Mesendoderm (in vitro differentiated cells): ENCODE measurements around the gene GPBP1.

ENCODE experiments used
- DNase-seq: peaks from one replicate; pipeline ENCODE4 v3.0.0; 2013
- H2AK5ac ChIP-seq: 2 replicates; pipeline ENCODE4 v1.6.1; 2013; ENCODE audit warnings: low read length, inconsistent platforms
- H2BK120ac ChIP-seq: 2 replicates; pipeline ENCODE4 v1.6.1; 2013; ENCODE audit warnings: low read depth, mild to moderate bottlenecking, low read length, moderate library complexity, mixed read lengths
- H2BK15ac ChIP-seq: replicated peaks from 2 replicates; pipeline ENCODE4 v1.6.1; 2013; ENCODE audit warnings: low read depth, mild to moderate bottlenecking, moderate library complexity
- H2BK5ac ChIP-seq: 2 replicates; pipeline ENCODE4 v1.6.1; 2013; ENCODE audit warnings: low read length, inconsistent platforms
- H3K18ac ChIP-seq: 2 replicates; pipeline ENCODE4 v1.6.1; 2013; ENCODE audit warnings: mild to moderate bottlenecking, low read length, mixed read lengths
- H3K23ac ChIP-seq: one replicate; pipeline ENCODE4 v1.6.1; 2013; ENCODE audit warnings: low read length
- H3K27ac ChIP-seq: 2 replicates; pipeline ENCODE4 v1.5.1; 2013; ENCODE audit warnings: low read depth, mild to moderate bottlenecking, inconsistent platforms, low read length, moderate library complexity
- H3K27me3 ChIP-seq: 2 replicates; pipeline ENCODE4 v1.6.1; 2013; ENCODE audit warnings: low read length, control low read depth, mild to moderate bottlenecking, inconsistent platforms; ENCODE audit not compliant: insufficient read depth, poor library complexity
- H3K36me3 ChIP-seq: 2 replicates; pipeline ENCODE4 v1.6.1; 2013; ENCODE audit warnings: low read length, inconsistent platforms; ENCODE audit not compliant: control insufficient read depth, insufficient read depth
- H3K4ac ChIP-seq: one replicate; pipeline ENCODE4 v1.6.1; 2013; ENCODE audit warnings: low read depth, mild to moderate bottlenecking, low read length, moderate library complexity
- H3K4me1 ChIP-seq: 2 replicates; pipeline ENCODE4 v1.6.1; 2013; ENCODE audit warnings: low read depth, low read length, inconsistent platforms; ENCODE audit not compliant: control insufficient read depth
- H3K4me2 ChIP-seq: 2 replicates; pipeline ENCODE4 v1.6.1; 2013; ENCODE audit warnings: low read length
- H3K4me3 ChIP-seq: 2 replicates; pipeline ENCODE4 v1.5.1; 2013; ENCODE audit warnings: mild to moderate bottlenecking, low read length
- H3K56ac ChIP-seq: one replicate; pipeline ENCODE4 v1.6.1; 2013; ENCODE audit warnings: low read length
- H3K79me1 ChIP-seq: 2 replicates; pipeline ENCODE4 v1.6.1; 2013; ENCODE audit warnings: low read length, inconsistent platforms
- H3K79me2 ChIP-seq: 2 replicates; pipeline ENCODE4 v1.6.1; 2013; ENCODE audit warnings: mild to moderate bottlenecking, low read length; ENCODE audit not compliant: control insufficient read depth, insufficient read depth
- H3K9ac ChIP-seq: 2 replicates; pipeline ENCODE4 v1.6.1; 2013; ENCODE audit warnings: low read length, inconsistent platforms
- H4K5ac ChIP-seq: one replicate; pipeline ENCODE4 v1.6.1; 2013; ENCODE audit warnings: low read length
- H4K8ac ChIP-seq: one replicate; pipeline ENCODE4 v1.6.1; 2013; ENCODE audit warnings: low read depth, mild to moderate bottlenecking, control low read depth, low read length, moderate library complexity
- WGBS: extraction: QIAGEN DNeasy Blood & Tissue Kit; methylation state at CpG from one replicate; pipeline ENCODE4 v1.1.7; 2013; ENCODE audit warnings: low lambda C conversion rate, missing lambda C conversion rate; ENCODE audit not compliant: insufficient coverage; ENCODE audit errors: extremely low coverage; 5-methylcytosine and 5-hydroxymethylcytosine counted together

The GPBP1 gene

DNA sequence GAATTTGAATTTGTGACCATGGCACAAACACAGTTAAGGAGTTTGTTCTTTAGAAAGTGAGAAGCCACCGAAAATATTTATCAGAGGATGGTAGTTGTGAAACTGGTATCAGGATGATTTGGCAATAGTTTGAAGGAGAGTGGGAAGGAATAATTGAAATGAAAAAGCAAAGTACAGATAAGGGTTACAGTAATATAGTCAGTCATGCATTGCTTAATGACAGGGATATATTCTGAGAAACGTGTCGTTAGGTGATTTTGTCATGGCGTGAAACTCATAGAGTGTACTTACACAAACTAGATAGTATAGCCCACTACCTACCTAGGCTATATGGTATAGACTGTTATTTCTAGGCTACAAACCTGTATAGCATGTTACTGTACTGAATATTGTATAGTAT lies 84.2 kb downstream of the GPBP1 start:
- peaks cover 2% of the 10 kb centered on the region for H3K79me1 ChIP-seq
- H3K18ac ChIP-seq = no peak overlapping the region
- H3K4me1 ChIP-seq = no peaks in the 10 kb centered on the region
- H4K5ac ChIP-seq = no peak overlapping the region
- no peak overlapping the region for H4K8ac ChIP-seq
- H2AK5ac ChIP-seq = no peak overlapping the region
- H2BK5ac ChIP-seq = no peak overlapping the region
- H3K4me3 ChIP-seq = no peak overlapping the region
- no peak overlapping the region for H3K4me2 ChIP-seq
- no peaks in the 10 kb centered on the region for H3K27me3 ChIP-seq
- H3K9ac ChIP-seq = no peak overlapping the region
- no peak overlapping the region for H2BK120ac ChIP-seq
- no peak overlapping the region for H3K27ac ChIP-seq
- H3K79me2 ChIP-seq = no peaks in the 10 kb centered on the region
- H3K56ac ChIP-seq = no peak overlapping the region
- no peaks in the 10 kb centered on the region for H3K36me3 ChIP-seq
- no peak for DNase-seq
- H3K4ac ChIP-seq = no peak overlapping the region
- H3K23ac ChIP-seq = no peak overlapping the region
- H2BK15ac ChIP-seq = no peak overlapping the region
- WGBS = no CpG with 5 or more reads among the region's 4 CpGs

DNA sequence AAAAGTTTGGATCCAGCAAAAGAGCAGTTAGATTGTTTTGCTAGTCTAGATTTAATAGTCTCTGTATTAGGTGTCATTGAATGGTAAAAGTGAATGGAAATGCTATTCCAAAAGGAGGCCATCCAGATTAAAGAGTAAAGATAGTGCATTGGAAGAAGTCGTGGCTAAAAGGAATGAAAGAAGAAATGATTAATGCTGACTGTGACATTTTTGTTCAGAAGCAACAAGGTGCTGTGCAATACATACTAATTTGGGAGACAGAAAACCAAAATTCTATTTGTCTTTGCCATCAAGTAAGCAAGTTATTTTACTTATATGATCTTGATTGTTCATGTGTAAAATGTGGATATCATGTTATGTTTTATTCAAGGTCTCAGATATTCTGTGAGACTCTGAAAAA lies 85.1 kb downstream of the GPBP1 start:
- no CpG with 5 or more reads among the region's 1 CpG for WGBS
- no peak overlapping the region for H4K5ac ChIP-seq
- H3K18ac ChIP-seq = no peak overlapping the region
- no peak overlapping the region for H2BK120ac ChIP-seq
- no peak overlapping the region for H2BK5ac ChIP-seq
- H3K4ac ChIP-seq = no peak overlapping the region
- no peaks in the 10 kb centered on the region for H3K79me2 ChIP-seq
- no peak overlapping the region for H3K27ac ChIP-seq
- H3K23ac ChIP-seq = no peak overlapping the region
- no peaks in the 10 kb centered on the region for H3K4me1 ChIP-seq
- no peak for DNase-seq
- no peak overlapping the region for H3K4me3 ChIP-seq
- no peak overlapping the region for H4K8ac ChIP-seq
- H3K9ac ChIP-seq = no peak overlapping the region
- no peak overlapping the region for H2AK5ac ChIP-seq
- no peak overlapping the region for H2BK15ac ChIP-seq
- H3K56ac ChIP-seq = no peak overlapping the region
- no peak overlapping the region for H3K4me2 ChIP-seq
- no peaks in the 10 kb centered on the region for H3K79me1 ChIP-seq
- H3K27me3 ChIP-seq = no peaks in the 10 kb centered on the region
- H3K36me3 ChIP-seq = no peaks in the 10 kb centered on the region

DNA sequence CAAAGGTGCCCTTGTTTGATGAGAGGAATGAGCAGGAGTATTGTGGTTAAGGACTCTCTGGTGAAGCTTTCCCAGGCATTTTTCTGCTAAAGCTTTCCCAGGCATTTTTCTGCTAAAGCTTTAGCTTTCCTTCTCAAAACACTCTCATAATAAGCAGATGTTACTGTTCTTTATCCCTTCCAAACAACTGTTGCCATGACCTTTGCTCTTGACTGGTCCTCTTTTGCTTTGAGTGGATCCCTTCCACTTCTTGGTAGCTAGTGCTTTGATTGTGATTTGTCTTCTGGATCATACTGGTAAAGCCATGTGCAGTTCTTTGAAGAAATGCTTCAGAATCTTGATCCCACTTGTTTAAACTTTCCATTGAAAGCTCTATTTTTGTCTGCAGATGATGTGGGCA lies 85.8 kb downstream of the GPBP1 start:
- Histone ChIP-seq H2AK5ac (no peak overlapping the region), H2BK120ac (no peak overlapping the region), H3K4me1 (no peaks in the 10 kb centered on the region), H2BK5ac (no peak overlapping the region), H2BK15ac (no peak overlapping the region), H3K36me3 (no peaks in the 10 kb centered on the region), H3K27me3 (no peaks in the 10 kb centered on the region), H3K27ac (no peak overlapping the region), H3K18ac (no peak overlapping the region), H3K4me3 (no peak overlapping the region), H3K23ac (no peak overlapping the region), H3K4me2 (no peak overlapping the region), H3K9ac (no peak overlapping the region), H3K79me2 (no peaks in the 10 kb centered on the region), H4K8ac (no peak overlapping the region), H3K79me1 (no peaks in the 10 kb centered on the region), H3K4ac (no peak overlapping the region), H4K5ac (no peak overlapping the region), H3K56ac (no peak overlapping the region)
- DNase-seq = no peak

DNA sequence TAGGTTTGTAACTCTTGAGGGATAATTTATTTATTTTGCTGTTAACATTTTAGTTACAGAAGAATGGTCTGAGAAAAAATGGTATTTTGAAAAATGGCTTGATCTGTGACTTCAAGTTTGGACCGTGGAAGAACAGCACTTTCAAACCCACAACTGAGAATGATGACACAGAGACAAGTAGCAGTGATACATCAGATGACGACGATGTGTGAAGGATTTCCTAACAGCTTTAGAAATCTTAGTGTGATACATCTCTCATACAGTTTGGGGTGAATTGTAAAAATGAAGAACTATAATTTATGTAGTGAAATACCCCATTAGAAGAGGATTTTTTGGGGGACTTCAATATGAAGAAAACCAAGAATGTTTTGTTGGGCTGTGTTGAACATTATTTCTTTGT lies 88.7 kb downstream of the GPBP1 start:
- Histone ChIP-seq H2BK5ac (no peak overlapping the region), H3K56ac (no peak overlapping the region), H3K23ac (no peak overlapping the region), H3K4me3 (no peak overlapping the region), H3K4ac (no peak overlapping the region), H2AK5ac (no peak overlapping the region), H3K9ac (no peak overlapping the region), H3K27me3 (no peaks in the 10 kb centered on the region), H4K8ac (no peak overlapping the region), H3K79me1 (no peaks in the 10 kb centered on the region), H2BK120ac (no peak overlapping the region), H3K4me1 (no peaks in the 10 kb centered on the region), H3K36me3 (no peaks in the 10 kb centered on the region), H4K5ac (no peak overlapping the region), H2BK15ac (no peak overlapping the region), H3K18ac (no peak overlapping the region), H3K79me2 (no peaks in the 10 kb centered on the region), H3K27ac (no peak overlapping the region), H3K4me2 (no peak overlapping the region)
- no CpG with 5 or more reads among the region's 3 CpGs for WGBS
- DNase-seq = no peak

DNA sequence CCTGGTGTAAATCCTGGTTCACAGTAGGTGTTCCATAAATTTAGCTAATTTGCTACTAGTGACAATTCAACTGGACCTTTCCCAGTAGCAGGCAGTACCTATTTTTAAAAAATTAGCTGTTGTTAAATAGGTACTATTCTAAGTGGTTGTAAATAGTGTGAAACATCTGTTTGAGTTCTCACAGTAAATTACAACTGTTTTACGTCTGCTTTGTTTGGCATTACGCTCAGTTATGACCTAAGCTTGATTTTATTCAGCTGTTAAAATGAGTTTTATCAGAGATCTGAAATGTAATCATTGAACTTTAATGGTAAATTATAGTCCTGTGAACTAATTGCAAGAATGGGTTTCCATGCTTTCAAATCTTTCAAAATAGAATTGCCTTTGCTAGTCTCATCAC lies 93.9 kb downstream of the GPBP1 start:
- Histone ChIP-seq H3K9ac (no peak overlapping the region), H4K8ac (no peak overlapping the region), H3K56ac (no peak overlapping the region), H2BK5ac (no peak overlapping the region), H3K23ac (no peak overlapping the region), H2BK15ac (no peak overlapping the region), H3K27me3 (no peaks in the 10 kb centered on the region), H3K4ac (no peak overlapping the region), H4K5ac (no peak overlapping the region), H3K79me1 (no peaks in the 10 kb centered on the region), H3K4me3 (no peak overlapping the region), H3K36me3 (no peaks in the 10 kb centered on the region), H3K79me2 (no peaks in the 10 kb centered on the region), H3K27ac (no peak overlapping the region), H3K4me2 (no peak overlapping the region), H2BK120ac (no peak overlapping the region), H2AK5ac (no peak overlapping the region), H3K4me1 (no peaks in the 10 kb centered on the region), H3K18ac (no peak overlapping the region)
- WGBS = no CpG with 5 or more reads among the region's 2 CpGs
- no peak for DNase-seq

DNA sequence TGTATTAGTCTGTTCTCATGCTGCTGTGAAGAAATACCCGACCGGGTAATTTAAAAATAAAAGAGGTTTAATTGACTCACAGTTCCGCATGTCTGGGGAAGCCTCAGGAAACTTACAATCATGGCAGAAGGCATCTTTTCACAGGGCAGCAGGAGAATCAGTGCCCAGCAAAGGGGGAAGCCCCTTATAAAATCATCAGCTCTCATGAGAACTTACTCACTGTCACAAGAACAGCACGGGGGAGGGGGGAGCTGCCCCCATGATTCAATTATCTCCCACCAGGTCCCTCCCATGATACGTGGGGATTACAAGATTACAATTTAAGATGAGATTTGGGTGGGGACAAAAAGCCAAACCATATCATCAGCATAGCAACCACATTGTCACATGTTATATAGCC lies 102.5 kb downstream of the GPBP1 start:
- H3K56ac ChIP-seq = no peak overlapping the region
- whole genome bisulfite sequencing = no CpG with 5 or more reads among the region's 5 CpGs
- H3K79me1 ChIP-seq = no peaks in the 10 kb centered on the region
- no peak overlapping the region for H3K27ac ChIP-seq
- no peaks in the 10 kb centered on the region for H3K36me3 ChIP-seq
- H4K5ac ChIP-seq = no peak overlapping the region
- no peak overlapping the region for H3K18ac ChIP-seq
- DNase-seq = peak; percentile 11
- no peak overlapping the region for H2BK5ac ChIP-seq
- H3K79me2 ChIP-seq = no peaks in the 10 kb centered on the region
- no peak overlapping the region for H3K9ac ChIP-seq
- no peak overlapping the region for H3K4me3 ChIP-seq
- H2BK15ac ChIP-seq = no peak overlapping the region
- H3K4me1 ChIP-seq = no peaks in the 10 kb centered on the region
- no peaks in the 10 kb centered on the region for H3K27me3 ChIP-seq
- H3K4me2 ChIP-seq = no peak overlapping the region
- H2AK5ac ChIP-seq = no peak overlapping the region
- no peak overlapping the region for H4K8ac ChIP-seq
- H3K23ac ChIP-seq = no peak overlapping the region
- no peak overlapping the region for H2BK120ac ChIP-seq
- no peak overlapping the region for H3K4ac ChIP-seq
